Effector memory CD4-positive, alpha-beta T cell (primary cell): ENCODE results near the gene OR51D1.

ENCODE experiments used
- DNase-seq, 3 donors: peaks; one replicate each; pipeline ENCODE4 v3.0.0-alpha.2; 2020
- H3K27ac ChIP-seq: 2 replicates; pipeline ENCODE4 v1.7.0; 2013; ENCODE audit warnings: mild to moderate bottlenecking, low read length, moderate library complexity; ENCODE audit not compliant: insufficient read depth, poor library complexity, severe bottlenecking
- H3K27me3 ChIP-seq: replicated peaks from 2 replicates; pipeline ENCODE4 v1.7.0; 2013; ENCODE audit warnings: mild to moderate bottlenecking, low read length; ENCODE audit not compliant: insufficient read depth, control insufficient read depth, poor library complexity, severe bottlenecking
- H3K36me3 ChIP-seq: 2 replicates; pipeline ENCODE4 v1.7.0; 2013; ENCODE audit warnings: mild to moderate bottlenecking, low read length, moderate library complexity; ENCODE audit not compliant: control insufficient read depth, insufficient read depth
- H3K4me1 ChIP-seq: 2 replicates; pipeline ENCODE4 v1.7.0; 2013; ENCODE audit warnings: low read length, mild to moderate bottlenecking; ENCODE audit not compliant: control insufficient read depth, insufficient read depth, poor library complexity, severe bottlenecking
- H3K4me3 ChIP-seq: 2 replicates; pipeline ENCODE4 v1.7.0; 2013; ENCODE audit warnings: low read length, low read depth, mild to moderate bottlenecking; ENCODE audit not compliant: insufficient read depth, poor library complexity, severe bottlenecking
- H3K9me3 ChIP-seq: 2 replicates; pipeline ENCODE4 v1.7.0; 2013; ENCODE audit warnings: mild to moderate bottlenecking, low read length, moderate library complexity; ENCODE audit not compliant: control insufficient read depth

OR51D1 gene

GRCh38 chr11:4672470-4672869, 35.2 kb downstream of the OR51D1 start:
- no peak overlapping the region for H3K4me3 ChIP-seq
- no peaks in the 10 kb centered on the region for H3K27me3 ChIP-seq
- no peaks in the 10 kb centered on the region for H3K9me3 ChIP-seq
- H3K4me1 ChIP-seq: no peaks in the 10 kb centered on the region
- no peak for DNase-seq
- H3K27ac ChIP-seq: no peak overlapping the region
- H3K36me3 ChIP-seq: no peaks in the 10 kb centered on the region

- no peaks in the 10 kb centered on the region for H3K36me3 ChIP-seq
- H3K27ac ChIP-seq: no peak overlapping the region
- H3K4me3 ChIP-seq: no peak overlapping the region
- H3K9me3 ChIP-seq: no peaks in the 10 kb centered on the region
- no peaks in the 10 kb centered on the region for H3K4me1 ChIP-seq
- H3K27me3 ChIP-seq: no peaks in the 10 kb centered on the region
- no peak for DNase-seq
These were observed 36.5 kb downstream of the OR51D1 start for GRCh38 chr11:4673781-4674180.

GRCh38 chr11:4677948-4678347, 40.7 kb downstream of the OR51D1 start:
- no peaks in the 10 kb centered on the region for H3K27me3 ChIP-seq
- H3K27ac ChIP-seq: no peak overlapping the region
- H3K9me3 ChIP-seq: no peaks in the 10 kb centered on the region
- no peak overlapping the region for H3K4me3 ChIP-seq
- no peak for DNase-seq
- no peaks in the 10 kb centered on the region for H3K36me3 ChIP-seq
- no peaks in the 10 kb centered on the region for H3K4me1 ChIP-seq

- no peaks in the 10 kb centered on the region for H3K27me3 ChIP-seq
- H3K27ac ChIP-seq: no peak overlapping the region
- H3K36me3 ChIP-seq: no peaks in the 10 kb centered on the region
- H3K4me1 ChIP-seq: no peaks in the 10 kb centered on the region
- DNase-seq: no peak
- no peak overlapping the region for H3K4me3 ChIP-seq
- H3K9me3 ChIP-seq: no peaks in the 10 kb centered on the region
These were observed 43.1 kb downstream of the OR51D1 start for GRCh38 chr11:4680341-4680740.

GRCh38 chr11:4682623-4683419, 45.5 kb downstream of the OR51D1 start:
- H3K36me3 ChIP-seq: no peaks in the 10 kb centered on the region
- no peaks in the 10 kb centered on the region for H3K27me3 ChIP-seq
- H3K27ac ChIP-seq: no peak overlapping the region
- H3K9me3 ChIP-seq: no peaks in the 10 kb centered on the region
- H3K4me3 ChIP-seq: no peak overlapping the region
- no peaks in the 10 kb centered on the region for H3K4me1 ChIP-seq
- DNase-seq: no peak

GRCh38 chr11:4684631-4685285, 47.5 kb downstream of the OR51D1 start:
- Histone ChIP-seq H3K27me3 (no peaks in the 10 kb centered on the region), H3K9me3 (no peaks in the 10 kb centered on the region), H3K27ac (no peak overlapping the region), H3K4me1 (no peaks in the 10 kb centered on the region), H3K36me3 (no peaks in the 10 kb centered on the region), H3K4me3 (no peak overlapping the region)
- DNase-seq: no peak
